ENCODE measurements around the gene OGA. TPM values are rescaled to one million over a fixed set of nuclear protein-coding genes. Genes with fewer than 3 reads are reported as not detected.

The OGA gene
- total and polyA plus RNA-seq, 2 experiments from 2014 or later, result 42.5 to 78.0 TPM

GRCh38 chr10:101816376-101816775, 1.9 kb downstream of the OGA start:
- WGBS, 2 experiments (ENCODE audit: low coverage in 1 of 2, low lambda C conversion rate in 2 of 2, missing lambda C conversion rate in 2 of 2), result 1 to 2% methylated on average over 5 of the region's 5 CpGs
- peaks cover 73% of the 10 kb centered on the region for H3K79me2 ChIP-seq (ENCODE audit: insufficient read depth)

GRCh38 chr10:101814466-101815071, 3.7 kb downstream of the OGA start:
- TF ChIP-seq EZH2phosphoT487 (IDR thresholded peaks at IDR 0.05; ENCODE audit: insufficient read depth, low read depth) (no peak), EZH2 (IDR thresholded peaks at IDR 0.05; ENCODE audit: insufficient read depth, poor library complexity, severe bottlenecking) (no peak)
- Histone ChIP-seq H3K9me2 (ENCODE audit: insufficient read depth) (no peaks in the 10 kb centered on the region), H3K4me2 (ENCODE audit: unreplicated experiment) (peak overlapping the region; percentile 99), H3K4me1 (ENCODE audit: insufficient read depth) (peaks cover 42% of the 10 kb centered on the region), H3K9ac (peak overlapping the region; percentile 96), H3K36me3 (ENCODE audit: low read depth) (peaks cover 24% of the 10 kb centered on the region), H3F3A (ENCODE audit: insufficient read depth) (peaks cover 43% of the 10 kb centered on the region), H3K27me3 (replicated peaks; ENCODE audit: insufficient read depth) (no peaks in the 10 kb centered on the region), H3K9me3 (ENCODE audit: low read depth) (no peaks in the 10 kb centered on the region), H4K20me1 (ENCODE audit: insufficient read depth) (peaks cover 48% of the 10 kb centered on the region), H3K4me3 (peak overlapping the region; percentile 92), H3K79me2 (ENCODE audit: insufficient read depth) (peaks cover 91% of the 10 kb centered on the region), H2AFZ (no peak overlapping the region), H3K27ac (peak overlapping the region; percentile 89)
- peak; percentile 58 for DNase-seq
- WGBS, 2 experiments (ENCODE audit: low coverage in 1 of 2, low lambda C conversion rate in 2 of 2, missing lambda C conversion rate in 2 of 2), result 53 to 56% methylated on average over 8 of the region's 8 CpGs
- in situ Hi-C loops (cut with MboI), result no loop called here

More at GRCh38 chr10:101816376-101816775, 1.9 kb downstream of the OGA start:
- H2AFZ ChIP-seq, result no peak overlapping the region
- peaks cover 13% of the 10 kb centered on the region; the same call in 1 of the 2 replicates for H3K36me3 ChIP-seq (ENCODE audit: low read depth)
- H3K9me3 ChIP-seq (ENCODE audit: low read depth), result no peaks in the 10 kb centered on the region
- H3K27me3 ChIP-seq (replicated peaks; ENCODE audit: insufficient read depth), result no peaks in the 10 kb centered on the region
- H3F3A ChIP-seq (ENCODE audit: insufficient read depth), result peaks cover 43% of the 10 kb centered on the region
- peak; percentile 42 for DNase-seq
- H3K4me1 ChIP-seq (ENCODE audit: insufficient read depth), result peaks cover 38% of the 10 kb centered on the region
- peak overlapping the region; percentile 89 for H3K27ac ChIP-seq
- H3K9ac ChIP-seq, result peak overlapping the region; percentile 96
- peaks cover 48% of the 10 kb centered on the region for H4K20me1 ChIP-seq (ENCODE audit: insufficient read depth)
- H3K4me3 ChIP-seq, result peak overlapping the region; percentile 92
- no peak for TF ChIP-seq EZH2 (IDR thresholded peaks at IDR 0.05; ENCODE audit: insufficient read depth, poor library complexity, severe bottlenecking)
- no peak for TF ChIP-seq EZH2phosphoT487 (IDR thresholded peaks at IDR 0.05; ENCODE audit: insufficient read depth, low read depth)
- H3K4me2 ChIP-seq (ENCODE audit: unreplicated experiment), result peak overlapping the region; percentile 99
- in situ Hi-C loops (cut with MboI), result no loop called here
- H3K9me2 ChIP-seq (ENCODE audit: insufficient read depth), result no peaks in the 10 kb centered on the region

GRCh38 chr10:101812606-101813005, 5.6 kb downstream of the OGA start:
- Histone ChIP-seq H3K4me2 (ENCODE audit: unreplicated experiment) (no peak overlapping the region), H3K9me2 (ENCODE audit: insufficient read depth) (no peaks in the 10 kb centered on the region), H3K27me3 (replicated peaks; ENCODE audit: insufficient read depth) (no peaks in the 10 kb centered on the region), H2AFZ (no peak overlapping the region), H3K79me2 (ENCODE audit: insufficient read depth) (peaks cover 100% of the 10 kb centered on the region), H4K20me1 (ENCODE audit: insufficient read depth) (peaks cover 54% of the 10 kb centered on the region), H3F3A (ENCODE audit: insufficient read depth) (peaks cover 47% of the 10 kb centered on the region), H3K9ac (no peak overlapping the region), H3K36me3 (ENCODE audit: low read depth) (peaks cover 42% of the 10 kb centered on the region), H3K4me3 (no peak overlapping the region), H3K4me1 (ENCODE audit: insufficient read depth) (peaks cover 37% of the 10 kb centered on the region), H3K9me3 (ENCODE audit: low read depth) (no peaks in the 10 kb centered on the region), H3K27ac (0 out of 2 replicates have a peak overlapping the region, but pooled peaks have one; percentile 10)
- TF ChIP-seq EZH2 (IDR thresholded peaks at IDR 0.05; ENCODE audit: insufficient read depth, poor library complexity, severe bottlenecking), result no peak
- in situ Hi-C loops (cut with MboI), result no loop called here
- 49% methylated on average over 4 of the region's 4 CpGs for WGBS, 2 experiments (ENCODE audit: low coverage in 1 of 2, low lambda C conversion rate in 2 of 2, missing lambda C conversion rate in 2 of 2)
- peak; percentile 46 for DNase-seq

- Histone ChIP-seq H3K27me3 (replicated peaks; ENCODE audit: insufficient read depth) (no peaks in the 10 kb centered on the region), H3K9ac (no peak overlapping the region), H3K79me2 (ENCODE audit: insufficient read depth) (peaks cover 99% of the 10 kb centered on the region), H3K36me3 (ENCODE audit: low read depth) (peaks cover 86% of the 10 kb centered on the region), H3K4me1 (ENCODE audit: insufficient read depth) (peaks cover 18% of the 10 kb centered on the region), H3K9me3 (ENCODE audit: low read depth) (no peaks in the 10 kb centered on the region), H4K20me1 (ENCODE audit: insufficient read depth) (peaks cover 9% of the 10 kb centered on the region; the same call in 1 of the 2 replicates), H3F3A (ENCODE audit: insufficient read depth) (peaks cover 26% of the 10 kb centered on the region), H2AFZ (no peak overlapping the region), H3K4me3 (no peak overlapping the region), H3K4me2 (ENCODE audit: unreplicated experiment) (peak overlapping the region; percentile 9), H3K9me2 (ENCODE audit: insufficient read depth) (no peaks in the 10 kb centered on the region), H3K27ac (no peak overlapping the region)
- no peak for DNase-seq
- WGBS, 2 experiments (ENCODE audit: low coverage in 1 of 2, low lambda C conversion rate in 2 of 2, missing lambda C conversion rate in 2 of 2), result 53 to 67% methylated on average over 1 of the region's 1 CpG
- no peak for TF ChIP-seq EZH2 (IDR thresholded peaks at IDR 0.05; ENCODE audit: insufficient read depth, poor library complexity, severe bottlenecking)
- TF ChIP-seq EZH2phosphoT487 (IDR thresholded peaks at IDR 0.05; ENCODE audit: insufficient read depth, low read depth), result no peak
- in situ Hi-C loops (cut with MboI), result no loop called here
Observed at GRCh38 chr10:101807158-101807557, 11.1 kb downstream of the OGA start.
